Breast epithelium (tissue), 4 donors: ENCODE data around the gene RAX. TPM values are rescaled to one million over a fixed set of nuclear protein-coding genes. Genes with fewer than 3 reads are reported as not detected.
A peak's percentile ranks its signal among the peaks of the same experiment; 100 is the strongest.

ENCODE experiments used
- DNase-seq, 2 donors: peaks; one replicate each; pipeline ENCODE4 v3.0.0-alpha.2; 2019; ENCODE audit warnings: low spot score in 2 of 2
- H3K27ac ChIP-seq, 2 donors: fragments of 200-600 bp; sonication (generic) in 1 of 2; one replicate each; pipeline ENCODE4 v1.5.1; 2016 to 2019; ENCODE audit warnings: mild to moderate bottlenecking in 1 of 2
- H3K27me3 ChIP-seq, 2 donors: fragments of 200-600 bp; sonication (generic) in 1 of 2; one replicate each; pipeline versions ENCODE4 v1.5.1 to v1.6.0; 2017 to 2019; ENCODE audit warnings: control low read depth in 1 of 2, mild to moderate bottlenecking in 1 of 2
- H3K36me3 ChIP-seq: fragments of 200-600 bp; one replicate; pipeline ENCODE4 v1.5.1; 2019
- H3K4me1 ChIP-seq, 2 donors: fragments of 200-600 bp; sonication (generic); one replicate each; pipeline ENCODE4 v1.5.1; 2016 to 2019; ENCODE audit warnings: control low read depth in 1 of 2
- H3K4me3 ChIP-seq, 3 donors: fragments of 200-600 bp; sonication (generic); 1 replicate in 2 of 3; 2 replicates in 1 of 3; pipeline ENCODE4 v1.5.1; 2016 to 2019; ENCODE audit warnings: mild to moderate bottlenecking in 3 of 3, moderate library complexity in 2 of 3
- H3K9me3 ChIP-seq, 2 donors: fragments of 200-600 bp; sonication (generic) in 1 of 2; one replicate each; pipeline ENCODE4 v1.5.1; 2016 to 2019; ENCODE audit warnings: control low read depth in 1 of 2
- POLR2A ChIP-seq: fragments of 450-650 bp; IDR thresholded peaks from one replicate; pipeline ENCODE4 v1.6.1; 2016; ENCODE audit warnings: antibody characterized with exemption, mild to moderate bottlenecking, moderate library complexity
- POLR2AphosphoS5 ChIP-seq, 3 donors: sonication (generic); formaldehyde crosslinking; IDR thresholded peaks; one replicate each; pipeline ENCODE4 v1.6.1; 2017; ENCODE audit warnings: antibody characterized with exemption in 3 of 3
- intact Hi-C: fragments of 100-400 bp; cut with DNase I; formaldehyde crosslinking; loops from one replicate; pipeline ENCODE4 v1.15.1; 2023; ENCODE audit warnings: low total_unique reads
- total RNA-seq, 3 donors: library from RNA; depleted of rRNA; stranded (reverse); fragments of >200 nt; gene quantifications; one replicate each; pipeline ENCODE4 v1.1.0, GENCODE V29; 2016
- TF ChIP-seq, protein P1 (sequence below), 3 donors: fragments of 450-650 bp; IDR thresholded peaks; one replicate each; pipeline ENCODE4 v1.5.1; 2016 to 2017; ENCODE audit warnings: antibody characterized with exemption in 3 of 3, mild to moderate bottlenecking in 3 of 3, moderate library complexity in 3 of 3

Gene RAX
- total RNA-seq, 3 donors from 2014 or later: not detected

DNA sequence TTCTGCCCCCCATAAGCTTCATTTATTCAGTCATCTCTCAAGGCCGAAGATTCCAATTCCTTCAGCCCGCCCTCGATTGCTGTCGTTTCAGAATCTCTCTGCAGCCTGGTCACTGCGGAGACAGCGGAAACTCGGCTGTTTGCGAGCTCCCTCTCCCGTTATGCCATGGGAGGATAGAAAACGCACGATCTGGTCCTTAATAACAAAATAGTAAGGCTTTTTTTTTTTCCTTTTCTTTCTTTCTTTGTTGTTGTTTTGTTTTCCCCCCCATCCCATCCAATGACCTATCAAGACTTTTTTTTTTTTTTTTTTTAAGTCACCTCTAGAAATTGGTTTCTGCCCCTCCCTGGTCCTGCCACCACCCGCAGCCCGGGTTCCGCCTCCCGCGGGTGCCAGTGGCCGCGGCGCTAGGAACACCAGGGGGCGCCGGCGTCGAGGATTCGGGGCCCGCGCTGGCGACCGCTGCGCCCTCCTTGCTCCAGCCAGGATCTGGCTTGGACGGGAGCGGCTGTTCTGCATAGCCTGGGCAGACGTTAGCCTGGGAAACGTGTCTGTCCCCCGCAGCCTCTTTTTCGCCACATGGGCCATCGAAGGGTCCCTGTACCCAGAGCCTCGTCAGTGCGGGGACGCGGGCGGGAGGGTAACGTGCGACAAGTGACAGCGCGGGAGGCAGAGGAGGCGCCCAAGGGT, 35.1 kb upstream of the RAX start:
- peaks cover 0 to 12% of the 10 kb centered on the region in 2 donors for H3K27me3 ChIP-seq
- peak overlapping the region in 2 of 3 donors; percentile 23 to 54 for H3K4me3 ChIP-seq

DNA sequence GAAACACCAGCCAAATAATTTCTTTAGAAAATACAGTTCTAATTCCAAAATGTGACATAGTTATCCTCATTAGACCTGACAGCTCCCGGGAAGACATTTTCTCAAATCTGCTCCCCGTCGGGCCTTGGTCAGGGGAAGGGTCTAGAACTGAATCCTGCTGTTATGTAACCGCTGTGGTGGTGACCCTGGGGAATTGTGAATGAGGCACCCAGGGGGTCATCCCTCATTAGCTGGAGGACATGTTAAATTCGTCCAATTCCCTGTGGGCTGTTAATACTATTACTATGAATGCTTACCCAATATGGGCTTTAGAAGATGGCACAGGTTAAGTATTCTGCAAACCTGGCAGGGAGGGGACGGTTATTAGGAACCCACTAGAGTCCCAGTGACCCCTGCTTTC, 33.4 kb upstream of the RAX start:
- intact Hi-C loops: loop anchor here (5.0 kb wide), 1 partner anchor 96 kb away; no protein-coding TSS in a partner anchor
- Histone ChIP-seq H3K9me3 (no peaks in the 10 kb centered on the region), H3K4me3 (no peak overlapping the region), H3K27me3 (peaks cover 0 to 12% of the 10 kb centered on the region in 2 donors), H3K27ac (no peak overlapping the region), H3K4me1 (no peaks in the 10 kb centered on the region), H3K36me3 (no peaks in the 10 kb centered on the region)
- DNase-seq: no peak
- TF ChIP-seq POLR2AphosphoS5 (IDR thresholded peaks at IDR 0.05): no peak
- TF ChIP-seq POLR2A: no peak

More for the DNA sequence above, 35.1 kb upstream of the RAX start:
- no peak overlapping the region for H3K27ac ChIP-seq
- DNase-seq: peak; percentile 57 to 66
- no peaks in the 10 kb centered on the region for H3K4me1 ChIP-seq
- no peaks in the 10 kb centered on the region for H3K36me3 ChIP-seq
- intact Hi-C loops: loop anchor here (5.0 kb wide), 1 partner anchor 94 kb away; no protein-coding TSS in a partner anchor
- no peak for TF ChIP-seq POLR2A
- TF ChIP-seq, protein P1, sequence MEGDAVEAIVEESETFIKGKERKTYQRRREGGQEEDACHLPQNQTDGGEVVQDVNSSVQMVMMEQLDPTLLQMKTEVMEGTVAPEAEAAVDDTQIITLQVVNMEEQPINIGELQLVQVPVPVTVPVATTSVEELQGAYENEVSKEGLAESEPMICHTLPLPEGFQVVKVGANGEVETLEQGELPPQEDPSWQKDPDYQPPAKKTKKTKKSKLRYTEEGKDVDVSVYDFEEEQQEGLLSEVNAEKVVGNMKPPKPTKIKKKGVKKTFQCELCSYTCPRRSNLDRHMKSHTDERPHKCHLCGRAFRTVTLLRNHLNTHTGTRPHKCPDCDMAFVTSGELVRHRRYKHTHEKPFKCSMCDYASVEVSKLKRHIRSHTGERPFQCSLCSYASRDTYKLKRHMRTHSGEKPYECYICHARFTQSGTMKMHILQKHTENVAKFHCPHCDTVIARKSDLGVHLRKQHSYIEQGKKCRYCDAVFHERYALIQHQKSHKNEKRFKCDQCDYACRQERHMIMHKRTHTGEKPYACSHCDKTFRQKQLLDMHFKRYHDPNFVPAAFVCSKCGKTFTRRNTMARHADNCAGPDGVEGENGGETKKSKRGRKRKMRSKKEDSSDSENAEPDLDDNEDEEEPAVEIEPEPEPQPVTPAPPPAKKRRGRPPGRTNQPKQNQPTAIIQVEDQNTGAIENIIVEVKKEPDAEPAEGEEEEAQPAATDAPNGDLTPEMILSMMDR (IDR thresholded peaks at IDR 0.05): peak in 2 of 3 donors; percentile 64 to 65
- no peaks in the 10 kb centered on the region for H3K9me3 ChIP-seq

DNA sequence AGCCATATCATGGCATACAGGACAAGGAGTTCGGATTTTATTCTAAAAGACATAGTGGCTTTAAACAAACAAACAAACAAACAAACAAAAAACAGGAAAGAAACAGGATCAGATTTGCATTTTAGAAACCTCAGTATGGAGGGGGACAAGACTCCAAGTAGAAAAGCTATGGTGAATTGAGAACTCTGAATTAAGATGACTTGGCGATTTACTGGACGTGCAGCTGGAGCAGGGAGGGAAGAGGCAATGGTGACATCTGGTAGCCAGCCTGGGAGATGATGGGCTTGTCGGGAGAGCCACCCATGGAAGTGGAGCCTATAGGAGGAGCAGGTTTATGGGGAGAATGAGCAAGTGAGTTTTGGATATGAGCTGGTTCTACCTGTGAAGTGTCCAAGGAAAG, 32.0 kb upstream of the RAX start:
- Histone ChIP-seq H3K9me3 (no peaks in the 10 kb centered on the region), H3K4me1 (no peaks in the 10 kb centered on the region), H3K27me3 (peaks cover 0 to 12% of the 10 kb centered on the region in 2 donors), H3K4me3 (no peak overlapping the region), H3K36me3 (no peaks in the 10 kb centered on the region), H3K27ac (no peak overlapping the region)
- intact Hi-C loops: loop anchor here (5.0 kb wide), 1 partner anchor 97 kb away; no protein-coding TSS in a partner anchor
- TF ChIP-seq POLR2A (no peak), POLR2AphosphoS5 (IDR thresholded peaks at IDR 0.05) (no peak)
- TF ChIP-seq, protein P1 (IDR thresholded peaks at IDR 0.05): no peak
- DNase-seq: no peak

DNA sequence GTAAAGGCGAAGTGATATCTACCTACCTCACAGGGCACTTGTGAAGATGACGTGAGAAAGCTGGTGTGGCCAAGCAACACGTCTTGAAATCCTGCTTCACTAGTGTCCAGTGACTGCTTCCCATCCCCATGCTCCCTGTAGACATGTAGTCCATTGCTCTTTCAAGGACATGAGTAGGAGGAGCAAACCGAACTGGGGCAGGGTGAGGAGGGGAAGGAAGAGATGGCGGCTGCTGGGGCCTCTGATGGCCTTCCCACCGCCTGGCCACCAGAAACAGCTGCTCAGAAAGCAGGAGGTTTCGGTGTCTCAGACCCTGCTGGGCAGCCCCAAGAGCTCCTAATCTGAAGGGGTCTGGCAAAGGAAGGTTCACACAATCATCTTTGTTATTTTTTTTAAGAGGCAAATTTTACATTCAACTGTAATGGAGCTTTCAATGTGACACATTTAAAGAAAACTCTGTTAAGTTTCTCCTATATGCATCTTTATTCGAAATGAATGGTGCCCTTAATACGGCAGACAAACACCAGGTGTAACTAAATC, 30.5 kb upstream of the RAX start:
- Histone ChIP-seq H3K4me3 (no peak overlapping the region), H3K9me3 (no peaks in the 10 kb centered on the region), H3K27me3 (peaks cover 0 to 6% of the 10 kb centered on the region in 2 donors), H3K36me3 (no peaks in the 10 kb centered on the region), H3K27ac (no peak overlapping the region), H3K4me1 (no peaks in the 10 kb centered on the region)
- TF ChIP-seq POLR2AphosphoS5 (IDR thresholded peaks at IDR 0.05) (no peak), POLR2A (no peak)
- TF ChIP-seq, protein P1 (IDR thresholded peaks at IDR 0.05): no peak
- no peak for DNase-seq
- intact Hi-C loops: no loop called here

DNA sequence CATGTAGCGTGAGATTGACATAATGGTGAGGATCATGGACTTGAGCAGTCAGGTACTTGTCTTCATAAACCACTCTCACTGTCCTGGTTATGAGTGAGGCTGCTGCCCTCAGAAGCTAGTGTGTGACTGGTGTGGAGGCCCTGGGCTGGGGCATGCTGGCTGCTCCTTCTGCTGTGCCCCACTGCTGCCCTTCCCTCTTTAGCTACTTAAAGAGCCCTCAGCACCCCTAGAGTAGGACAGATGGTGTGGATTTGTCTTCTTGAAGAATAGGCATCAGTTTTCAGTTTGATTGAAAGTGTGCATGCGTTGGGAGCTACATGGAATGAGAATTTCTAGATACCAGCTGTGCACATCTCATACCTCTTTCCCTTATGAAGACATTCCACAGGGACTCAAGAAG, 29.8 kb upstream of the RAX start:
- TF ChIP-seq POLR2AphosphoS5 (IDR thresholded peaks at IDR 0.05) (no peak), POLR2A (no peak)
- TF ChIP-seq, protein P1 (IDR thresholded peaks at IDR 0.05): no peak
- no peak overlapping the region for H3K27ac ChIP-seq
- no peaks in the 10 kb centered on the region for H3K36me3 ChIP-seq
- H3K4me1 ChIP-seq: no peaks in the 10 kb centered on the region
- H3K27me3 ChIP-seq: peaks cover 0 to 5% of the 10 kb centered on the region in 2 donors
- no peaks in the 10 kb centered on the region for H3K9me3 ChIP-seq
- no peak overlapping the region for H3K4me3 ChIP-seq
- intact Hi-C loops: no loop called here
- DNase-seq: no peak
